ENCODE results near the gene CHMP2A.

CHMP2A gene

GRCh38 chr19:58569943-58570670 is 15.2 kb upstream of the CHMP2A start:
- no peak for DNase-seq

GRCh38 chr19:58569191-58569942 is 14.5 kb upstream of the CHMP2A start:
- no peak for DNase-seq

- DNase-seq, result no peak
Observed at GRCh38 chr19:58568453-58569130, 13.7 kb upstream of the CHMP2A start.

GRCh38 chr19:58566989-58567388 is 12.1 kb upstream of the CHMP2A start:
- no peak for DNase-seq

- DNase-seq, result no peak
Observed at GRCh38 chr19:58563823-58564222, 8.9 kb upstream of the CHMP2A start.

GRCh38 chr19:58563034-58563573 is 8.2 kb upstream of the CHMP2A start:
- DNase-seq, result no peak

GRCh38 chr19:58562122-58563033 is 7.5 kb upstream of the CHMP2A start:
- DNase-seq, result no peak

- DNase-seq, result no peak
Observed at GRCh38 chr19:58561373-58562121, 6.6 kb upstream of the CHMP2A start.

- DNase-seq, result no peak
Observed at GRCh38 chr19:58560921-58561320, 6.0 kb upstream of the CHMP2A start.

GRCh38 chr19:58560007-58560887 is 5.3 kb upstream of the CHMP2A start:
- DNase-seq, result no peak

- DNase-seq, result no peak
Observed at GRCh38 chr19:58559275-58560006, 4.5 kb upstream of the CHMP2A start.

GRCh38 chr19:58558623-58559274 is 3.8 kb upstream of the CHMP2A start:
- DNase-seq, result no peak

GRCh38 chr19:58558066-58558622 is 3.2 kb upstream of the CHMP2A start, which contains the start of gene UBE2M:
Gene UBE2M, minus strand, starts transcription at chr19:58558611. Its CDS starts 230 bp downstream, at chr19:58558381.
- DNase-seq, result no peak

- DNase-seq, result no peak
Observed at GRCh38 chr19:58557221-58558065, 2.5 kb upstream of the CHMP2A start.

GRCh38 chr19:58556622-58557220 is 1.8 kb upstream of the CHMP2A start:
- DNase-seq, result no peak

- DNase-seq, result no peak
Observed at GRCh38 chr19:58555920-58556621, 1.2 kb upstream of the CHMP2A start.

GRCh38 chr19:58555369-58555885 is 522 bp upstream of the CHMP2A start:
- DNase-seq, result no peak
